ENCODE measurements around the gene PTPRU.

PTPRU gene

DNA sequence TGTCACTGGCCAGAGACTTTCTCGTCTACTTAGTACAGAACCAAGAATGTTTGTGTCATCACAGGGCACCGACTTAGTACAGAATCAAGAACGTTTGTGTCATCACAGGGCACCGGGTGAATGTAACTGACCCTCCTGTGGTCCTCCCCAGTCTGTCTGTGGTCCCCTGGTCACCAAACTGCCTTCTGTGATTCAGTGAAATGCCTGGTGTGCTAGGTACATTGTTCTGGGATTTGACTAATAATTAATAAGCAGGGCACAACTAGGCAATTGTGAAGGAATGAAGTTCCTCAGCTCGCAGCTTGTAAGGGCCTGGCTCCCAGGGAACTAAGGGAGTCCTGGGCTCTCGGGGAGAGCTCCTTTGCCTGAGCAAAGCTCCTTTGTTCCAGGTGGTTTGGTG, 12.8 kb upstream of the PTPRU start:
- no peak overlapping the region for H3K27ac ChIP-seq
- no peak for TF ChIP-seq ZFX (IDR thresholded peaks at IDR 0.05; ENCODE audit: borderline replicate concordance)
- TF ChIP-seq CTCF (IDR thresholded peaks at IDR 0.05): no peak

DNA sequence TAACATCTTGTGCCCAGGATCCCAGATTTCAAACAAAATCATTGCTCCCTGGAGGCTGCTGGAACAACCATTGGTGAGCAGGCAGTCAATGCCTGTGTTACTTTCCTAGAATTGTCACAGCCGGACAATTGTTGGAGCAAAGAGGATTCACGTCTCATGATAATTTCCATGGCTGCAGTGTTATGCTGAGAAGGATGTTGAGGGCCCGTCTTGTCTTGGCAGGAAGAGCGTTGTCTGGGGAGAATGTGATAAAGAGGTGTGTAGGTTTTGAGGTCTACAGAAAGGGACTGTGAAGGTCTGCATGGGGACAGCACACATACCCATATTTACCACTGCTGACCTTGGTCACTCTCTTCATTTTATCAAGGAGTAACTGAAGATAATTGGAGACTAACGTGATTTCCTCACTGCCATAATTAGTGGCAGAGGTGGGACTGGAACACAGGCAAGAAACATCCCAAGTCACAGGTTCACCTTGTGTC, 11.9 kb upstream of the PTPRU start:
- no peak overlapping the region for H3K27ac ChIP-seq
- TF ChIP-seq CTCF (IDR thresholded peaks at IDR 0.05) (no peak), ZFX (IDR thresholded peaks at IDR 0.05; ENCODE audit: borderline replicate concordance) (no peak)

DNA sequence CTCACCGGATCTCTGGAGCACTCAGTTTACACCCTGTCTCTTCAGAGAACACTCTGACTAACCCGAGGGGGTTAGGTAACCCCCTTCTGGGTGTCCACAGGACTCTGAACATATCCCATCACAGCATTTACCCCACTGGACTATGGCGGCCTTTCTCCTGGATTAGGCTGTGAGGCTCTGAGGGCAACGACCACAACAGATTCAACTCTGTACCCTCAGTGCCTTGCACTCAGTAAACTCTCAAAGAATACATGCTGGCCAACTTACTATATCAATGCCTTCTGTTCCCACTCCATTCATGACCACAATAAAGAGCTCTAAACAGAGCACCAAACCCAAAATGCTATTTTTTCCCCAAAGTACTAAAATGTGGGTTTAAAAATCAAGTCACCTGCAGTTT, 11.0 kb upstream of the PTPRU start:
- H3K27ac ChIP-seq: no peak overlapping the region
- no peak for TF ChIP-seq ZFX (IDR thresholded peaks at IDR 0.05; ENCODE audit: borderline replicate concordance)

- no peak overlapping the region for H3K27ac ChIP-seq
- TF ChIP-seq ZFX (IDR thresholded peaks at IDR 0.05; ENCODE audit: borderline replicate concordance): no peak
- TF ChIP-seq CTCF (IDR thresholded peaks at IDR 0.05): no peak
Observed at GRCh38 chr1:29227511-29227910, 8.8 kb upstream of the PTPRU start.

DNA sequence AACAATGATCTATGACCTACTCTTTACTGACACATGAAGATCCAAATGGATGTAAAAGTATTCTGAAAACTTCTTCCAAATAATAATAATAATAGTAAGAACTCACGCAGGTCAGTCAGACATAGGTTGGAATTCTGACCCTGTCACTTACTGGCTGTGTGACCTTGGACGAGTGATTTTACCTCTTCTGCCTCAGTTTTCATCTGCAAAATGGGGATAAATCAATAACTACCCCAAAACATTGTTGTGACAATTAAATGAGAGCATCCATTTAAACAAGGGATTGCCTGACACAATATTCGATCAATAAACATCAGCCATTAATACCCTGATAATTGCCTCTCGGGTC, 6.1 kb upstream of the PTPRU start:
- TF ChIP-seq ZFX (IDR thresholded peaks at IDR 0.05; ENCODE audit: borderline replicate concordance) (no peak), CTCF (IDR thresholded peaks at IDR 0.05) (no peak)
- no peak overlapping the region for H3K27ac ChIP-seq

GRCh38 chr1:29230553-29231378, 5.6 kb upstream of the PTPRU start, which contains the start of gene MECR:
MECR (minus strand) TSS chr1:29230934; CDS start chr1:29230906, 28 bp downstream.
- TF ChIP-seq ZFX (IDR thresholded peaks at IDR 0.05; ENCODE audit: borderline replicate concordance) (no peak), CTCF (IDR thresholded peaks at IDR 0.05) (peak; percentile 34)
- peak within 1 kb of the TSS; percentile 25; the same call in 1 of the 2 replicates for H3K27ac ChIP-seq

DNA sequence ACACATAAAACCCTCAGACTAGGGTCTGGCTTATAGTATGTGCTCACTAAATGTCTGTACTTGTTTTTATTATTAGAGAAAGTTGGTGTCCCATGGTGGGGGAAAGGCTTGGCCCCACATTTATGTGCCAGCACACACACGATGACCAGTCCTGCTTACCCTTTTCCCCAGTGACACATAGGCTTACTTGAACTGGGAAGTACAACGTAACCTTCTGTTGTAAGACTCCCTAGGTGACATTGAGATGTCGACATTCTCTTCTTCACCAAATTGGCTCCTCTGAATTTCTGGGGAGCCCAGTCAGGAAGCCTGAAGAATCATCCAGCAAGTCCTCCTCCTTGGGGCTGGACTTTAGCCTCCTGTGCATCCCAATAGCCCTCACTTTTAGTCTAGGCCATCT, 3.9 kb upstream of the PTPRU start:
- TF ChIP-seq CTCF (IDR thresholded peaks at IDR 0.05) (no peak), ZFX (IDR thresholded peaks at IDR 0.05; ENCODE audit: borderline replicate concordance) (no peak)
- no peak overlapping the region for H3K27ac ChIP-seq
